Activated CD4-positive, alpha-beta memory T cell treated with anti-CD3 and anti-CD28 coated beads, Interleukin-2, amount 10 ng/mL, durations not matched to agents 7 days and 5 days (primary cell): ENCODE results near the gene RBBP8. TPM values are rescaled to one million over a fixed set of nuclear protein-coding genes. Genes with fewer than 3 reads are reported as not detected.
A peak's percentile ranks its signal among the peaks of the same experiment; 100 is the strongest.

Experiments used
- CTCF ChIA-PET: fragments of 350-600 bp; sonication (Branson Sonifier 250); formaldehyde crosslinking; loops from one replicate; lab custom pipeline; 2021; ENCODE audit warnings: antibody characterized with exemption, inconsistent platforms; lab: Charles Lee
- POLR2A ChIA-PET: fragments of 350-600 bp; sonication (Branson Sonifier 250); formaldehyde crosslinking; loops from one replicate; lab custom pipeline; 2021; ENCODE audit warnings: antibody characterized with exemption; lab: Charles Lee
- DNase-seq: peaks from one replicate; pipeline ENCODE4 v3.0.0-alpha.2; 2020
- H3K27ac Mint-ChIP-seq: one replicate; pipeline ENCODE4 v1.8.0; 2021; ENCODE audit warnings: mild to moderate bottlenecking, mixed read lengths
- H3K27me3 Mint-ChIP-seq: one replicate; pipeline ENCODE4 v1.8.0; 2021; ENCODE audit warnings: mixed read lengths
- H3K36me3 Mint-ChIP-seq: one replicate; pipeline ENCODE4 v1.8.0; 2021; ENCODE audit warnings: low read depth, mixed read lengths
- H3K4me1 Mint-ChIP-seq: one replicate; pipeline ENCODE4 v1.8.0; 2021; ENCODE audit warnings: mixed read lengths
- H3K4me3 Mint-ChIP-seq: one replicate; pipeline ENCODE4 v1.8.0; 2021; ENCODE audit warnings: mild to moderate bottlenecking, mixed read lengths
- H3K9me3 Mint-ChIP-seq: one replicate; pipeline ENCODE4 v1.8.0; 2021; ENCODE audit warnings: mixed read lengths
- total RNA-seq, 2 experiments: library from RNA; stranded (reverse); gene quantifications; one replicate each; pipeline ENCODE4 v1.2.3, GENCODE V29; 2021

Gene RBBP8
- total RNA-seq, 2 experiments from 2014 or later = 55.0 to 55.9 TPM

DNA sequence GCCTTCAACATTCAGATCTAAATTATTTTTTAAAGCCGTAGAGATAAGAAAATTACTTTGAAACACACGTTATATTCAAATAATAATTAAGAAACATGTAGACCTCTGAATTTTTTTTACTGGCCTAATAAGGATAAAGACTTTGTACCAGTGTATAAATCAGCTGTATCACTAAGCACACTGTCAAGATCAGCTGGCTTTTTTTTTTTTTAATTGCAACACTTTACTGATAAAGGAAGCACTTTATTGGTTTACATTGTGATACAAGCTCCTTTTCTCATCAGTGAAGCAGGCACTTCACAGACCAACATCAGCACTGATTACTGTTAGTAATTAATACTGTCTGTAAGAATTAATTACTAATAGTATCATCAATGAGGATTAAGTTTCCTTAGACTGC lies 88.5 kb downstream of the RBBP8 start:
- no peak overlapping the region for H3K27ac Mint-ChIP-seq
- no peak overlapping the region for H3K4me3 Mint-ChIP-seq

GRCh38 chr18:23032030-23032582 lies 99.0 kb downstream of the RBBP8 start:
- Mint-ChIP-seq H3K4me1 (peaks cover 2% of the 10 kb centered on the region), H3K36me3 (peaks cover 15% of the 10 kb centered on the region), H3K27ac (no peak overlapping the region), H3K27me3 (no peaks in the 10 kb centered on the region), H3K4me3 (no peak overlapping the region), H3K9me3 (no peaks in the 10 kb centered on the region)
- CTCF ChIA-PET = interaction anchor here (0.8 to 2.7 kb wide), 14 partner anchors 12 to 380 kb away, joined by 3 to 12 read pairs (median 4); partner anchors contain the start of gene CABLES1
- no peak for DNase-seq
- POLR2A ChIA-PET = no interaction called here

More for the DNA sequence above, 88.5 kb downstream of the RBBP8 start:
- Mint-ChIP-seq H3K9me3 (no peaks in the 10 kb centered on the region), H3K36me3 (peaks cover 41% of the 10 kb centered on the region), H3K4me1 (peaks cover 12% of the 10 kb centered on the region), H3K27me3 (no peaks in the 10 kb centered on the region)
- POLR2A ChIA-PET = interaction anchor here (0.9 to 1.5 kb wide), 2 partner anchors 21 to 88 kb away, joined by 3 to 5 read pairs; partner anchors contain the start of gene RBBP8
- CTCF ChIA-PET = no interaction called here
- DNase-seq = no peak

GRCh38 chr18:23033056-23033455 lies 99.9 kb downstream of the RBBP8 start:
- Mint-ChIP-seq H3K4me3 (no peak overlapping the region), H3K9me3 (no peaks in the 10 kb centered on the region), H3K4me1 (peaks cover 2% of the 10 kb centered on the region), H3K27me3 (no peaks in the 10 kb centered on the region), H3K27ac (no peak overlapping the region), H3K36me3 (peaks cover 7% of the 10 kb centered on the region)
- ChIA-PET CTCF (interaction anchor here (0.6 to 2.7 kb wide), 4 partner anchors 10 to 379 kb away, joined by 3 to 9 read pairs (median 4); no protein-coding TSS in a partner anchor), POLR2A (no interaction called here)
- no peak for DNase-seq

DNA sequence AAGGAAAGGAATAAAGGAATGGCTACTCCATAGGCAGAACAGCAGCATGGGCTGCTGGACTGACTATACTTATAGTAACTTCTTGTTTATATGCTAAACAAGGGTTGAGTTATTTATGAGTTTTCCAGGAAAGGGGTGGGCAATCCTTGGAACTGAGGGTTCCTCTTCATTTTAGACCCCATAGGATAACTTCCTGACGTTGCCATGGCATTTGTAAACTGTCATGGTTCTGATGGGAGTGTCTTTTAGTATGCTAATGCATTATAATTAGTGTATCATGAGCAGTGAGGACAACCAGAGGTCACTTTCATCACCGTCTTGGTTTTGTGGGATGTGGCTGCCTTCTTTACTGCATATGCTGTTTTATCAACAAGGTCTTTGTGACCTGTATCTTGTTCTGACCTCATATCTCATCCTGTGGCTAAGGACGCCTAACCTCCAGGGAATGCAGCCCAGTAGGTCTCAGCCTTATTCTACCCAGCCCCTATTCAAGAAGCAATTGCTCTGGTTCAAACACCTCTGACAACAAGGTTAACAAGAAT lies 103.6 kb downstream of the RBBP8 start:
- peaks cover 2% of the 10 kb centered on the region for H3K4me1 Mint-ChIP-seq
- no peak overlapping the region for H3K4me3 Mint-ChIP-seq
- no peak overlapping the region for H3K27ac Mint-ChIP-seq
- no peaks in the 10 kb centered on the region for H3K9me3 Mint-ChIP-seq
- CTCF ChIA-PET = no interaction called here
- POLR2A ChIA-PET = no interaction called here
- DNase-seq = no peak
- peaks cover 3% of the 10 kb centered on the region for H3K27me3 Mint-ChIP-seq
- H3K36me3 Mint-ChIP-seq = no peaks in the 10 kb centered on the region

DNA sequence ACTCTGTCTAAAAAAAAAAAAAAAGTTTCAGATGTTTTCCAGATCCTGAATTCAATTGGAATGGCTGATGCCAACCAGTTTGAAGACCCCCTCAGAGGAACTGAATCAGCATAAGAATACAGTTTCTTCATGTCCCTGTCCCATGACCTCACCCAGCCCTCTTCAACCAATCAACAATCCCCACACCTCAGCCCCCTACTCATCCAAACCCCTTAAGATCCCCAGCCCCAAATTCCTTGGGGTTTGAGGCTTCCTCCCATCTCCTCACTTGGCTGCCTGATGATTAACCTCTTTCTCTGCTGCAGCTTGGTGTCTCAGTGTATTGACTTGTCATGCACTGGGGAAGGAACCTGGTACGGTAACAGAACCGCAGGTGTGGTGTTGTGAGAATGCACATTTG lies 104.5 kb downstream of the RBBP8 start:
- H3K9me3 Mint-ChIP-seq = no peaks in the 10 kb centered on the region
- DNase-seq = no peak
- no peaks in the 10 kb centered on the region for H3K36me3 Mint-ChIP-seq
- no peak overlapping the region for H3K4me3 Mint-ChIP-seq
- peaks cover 3% of the 10 kb centered on the region for H3K27me3 Mint-ChIP-seq
- peaks cover 2% of the 10 kb centered on the region for H3K4me1 Mint-ChIP-seq
- CTCF ChIA-PET = no interaction called here
- POLR2A ChIA-PET = no interaction called here
- H3K27ac Mint-ChIP-seq = no peak overlapping the region

DNA sequence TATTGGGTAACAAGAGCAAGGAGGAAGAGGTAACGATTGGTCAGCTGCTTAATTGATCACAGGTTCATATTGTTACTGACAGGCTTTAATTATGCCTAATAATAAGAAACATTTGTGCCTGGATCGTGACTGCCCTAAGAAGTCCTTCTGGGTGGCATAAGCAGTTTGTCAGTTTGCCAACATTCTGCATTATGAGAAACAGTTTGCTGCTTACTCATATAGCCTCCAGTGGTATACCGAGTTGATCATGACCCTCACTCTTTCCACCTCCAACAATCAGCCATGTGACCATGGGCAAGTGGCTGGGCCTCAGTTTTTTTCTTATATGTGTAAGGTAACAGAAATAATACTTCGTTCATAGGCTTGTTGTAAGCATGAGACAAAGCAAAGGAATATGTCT lies 105.6 kb downstream of the RBBP8 start:
- ChIA-PET POLR2A (no interaction called here), CTCF (no interaction called here)
- DNase-seq = no peak
- H3K36me3 Mint-ChIP-seq = no peaks in the 10 kb centered on the region
- peaks cover 2% of the 10 kb centered on the region for H3K4me1 Mint-ChIP-seq
- H3K4me3 Mint-ChIP-seq = no peak overlapping the region
- no peak overlapping the region for H3K27ac Mint-ChIP-seq
- H3K9me3 Mint-ChIP-seq = no peaks in the 10 kb centered on the region
- peaks cover 3% of the 10 kb centered on the region for H3K27me3 Mint-ChIP-seq

DNA sequence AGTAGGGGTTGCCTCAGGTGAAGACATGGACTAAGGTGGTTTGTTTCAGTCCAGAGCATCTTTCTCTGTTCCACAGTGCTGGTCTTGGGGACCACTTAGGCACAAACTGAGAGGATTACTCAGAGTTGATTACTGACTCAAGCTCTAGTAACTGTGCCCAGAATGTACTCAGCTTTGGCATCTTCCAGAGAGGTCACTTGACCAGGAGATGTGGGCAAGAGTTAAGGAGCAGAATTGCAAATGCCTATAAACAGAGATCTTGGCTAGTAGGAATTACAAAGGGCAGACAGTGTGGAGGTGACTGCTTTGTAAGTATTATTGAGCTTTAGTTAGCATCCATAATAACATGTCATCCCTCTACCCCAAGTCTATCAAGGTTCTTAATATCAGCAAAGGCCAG lies 109.0 kb downstream of the RBBP8 start:
- H3K36me3 Mint-ChIP-seq = no peaks in the 10 kb centered on the region
- H3K27ac Mint-ChIP-seq = no peak overlapping the region
- H3K4me1 Mint-ChIP-seq = no peaks in the 10 kb centered on the region
- DNase-seq = no peak
- peaks cover 2% of the 10 kb centered on the region for H3K9me3 Mint-ChIP-seq
- H3K4me3 Mint-ChIP-seq = no peak overlapping the region
- ChIA-PET CTCF (no interaction called here), POLR2A (no interaction called here)
- peaks cover 3% of the 10 kb centered on the region for H3K27me3 Mint-ChIP-seq

DNA sequence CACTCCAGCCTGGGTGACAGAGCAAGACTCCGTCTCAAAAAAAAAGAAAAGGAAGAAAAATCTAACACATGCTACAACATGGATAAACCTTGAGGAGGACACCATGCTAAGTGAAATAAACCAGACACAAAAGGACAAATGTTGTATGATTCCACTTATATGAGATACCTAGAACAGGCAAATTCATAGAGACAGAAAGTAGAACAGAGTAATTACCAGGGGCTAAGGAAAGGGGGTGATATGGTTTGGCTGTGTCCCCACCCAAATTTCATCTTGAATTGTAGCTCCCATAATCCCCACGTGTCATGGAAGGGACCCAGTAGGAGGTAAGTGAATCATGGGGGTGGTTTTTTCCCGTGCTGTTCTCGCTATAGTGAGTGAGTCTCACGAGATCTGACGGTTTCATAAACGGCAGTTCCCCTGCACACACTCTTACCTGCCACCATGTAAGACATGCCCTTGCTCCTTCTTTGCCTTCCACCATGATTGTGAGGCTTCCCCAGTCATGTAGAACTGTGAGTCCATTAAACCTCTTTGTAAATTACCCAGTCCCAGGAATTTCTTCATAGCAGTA lies 110.8 kb downstream of the RBBP8 start:
- peaks cover 2% of the 10 kb centered on the region for H3K9me3 Mint-ChIP-seq
- no peaks in the 10 kb centered on the region for H3K36me3 Mint-ChIP-seq
- H3K27ac Mint-ChIP-seq = no peak overlapping the region
- no peaks in the 10 kb centered on the region for H3K4me1 Mint-ChIP-seq
- H3K4me3 Mint-ChIP-seq = no peak overlapping the region
- no peak for DNase-seq
- peaks cover 3% of the 10 kb centered on the region for H3K27me3 Mint-ChIP-seq
- POLR2A ChIA-PET = interaction anchor here (0.8 kb wide), 1 partner anchor 12 kb away, joined by 3 read pairs; no protein-coding TSS in a partner anchor
- CTCF ChIA-PET = no interaction called here

DNA sequence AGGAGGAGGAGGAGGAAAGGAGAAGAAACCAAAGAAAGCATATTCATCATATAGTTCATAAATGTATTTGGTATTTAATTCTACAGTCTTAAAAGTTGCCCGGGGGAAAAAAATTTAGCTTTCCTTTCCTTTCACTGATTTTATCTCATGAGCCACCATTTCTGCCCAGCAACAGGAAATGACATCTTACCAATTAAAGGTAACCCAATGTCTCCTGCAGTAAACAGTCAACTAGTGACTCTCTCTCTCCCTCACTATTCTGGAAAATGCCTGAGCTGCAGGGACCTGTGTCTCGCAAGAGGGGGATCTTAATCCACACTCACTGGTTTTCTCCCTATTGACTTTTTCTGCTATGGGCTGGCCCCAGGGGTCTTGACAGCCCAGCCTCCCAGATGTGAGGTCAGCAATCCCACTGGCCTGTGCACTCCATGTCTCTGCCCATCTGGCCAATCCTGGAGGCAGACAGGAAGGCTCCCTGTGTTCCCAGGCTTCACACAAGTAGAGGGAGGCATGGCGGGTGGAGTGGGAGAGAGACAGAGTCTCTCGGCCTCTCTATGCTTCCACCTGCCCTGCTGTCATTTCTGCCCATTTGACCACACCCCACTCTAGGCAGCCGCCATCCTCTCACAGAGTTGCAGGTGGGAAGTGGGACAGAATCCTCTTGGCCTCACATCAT lies 116.7 kb downstream of the RBBP8 start:
- H3K27me3 Mint-ChIP-seq = peaks cover 2% of the 10 kb centered on the region
- H3K4me1 Mint-ChIP-seq = peaks cover 16% of the 10 kb centered on the region
- H3K9me3 Mint-ChIP-seq = no peaks in the 10 kb centered on the region
- peak overlapping the region; percentile 52 for H3K27ac Mint-ChIP-seq
- peak; percentile 20 for DNase-seq
- no peaks in the 10 kb centered on the region for H3K36me3 Mint-ChIP-seq
- H3K4me3 Mint-ChIP-seq = no peak overlapping the region
- ChIA-PET POLR2A (interaction anchor here (0.8 to 1.0 kb wide), 2 partner anchors 21 to 404 kb away, joined by 3 read pairs; no protein-coding TSS in a partner anchor), CTCF (interaction anchor here (1.3 kb wide), 1 partner anchor 16 kb away, joined by 5 read pairs; no protein-coding TSS in a partner anchor)

DNA sequence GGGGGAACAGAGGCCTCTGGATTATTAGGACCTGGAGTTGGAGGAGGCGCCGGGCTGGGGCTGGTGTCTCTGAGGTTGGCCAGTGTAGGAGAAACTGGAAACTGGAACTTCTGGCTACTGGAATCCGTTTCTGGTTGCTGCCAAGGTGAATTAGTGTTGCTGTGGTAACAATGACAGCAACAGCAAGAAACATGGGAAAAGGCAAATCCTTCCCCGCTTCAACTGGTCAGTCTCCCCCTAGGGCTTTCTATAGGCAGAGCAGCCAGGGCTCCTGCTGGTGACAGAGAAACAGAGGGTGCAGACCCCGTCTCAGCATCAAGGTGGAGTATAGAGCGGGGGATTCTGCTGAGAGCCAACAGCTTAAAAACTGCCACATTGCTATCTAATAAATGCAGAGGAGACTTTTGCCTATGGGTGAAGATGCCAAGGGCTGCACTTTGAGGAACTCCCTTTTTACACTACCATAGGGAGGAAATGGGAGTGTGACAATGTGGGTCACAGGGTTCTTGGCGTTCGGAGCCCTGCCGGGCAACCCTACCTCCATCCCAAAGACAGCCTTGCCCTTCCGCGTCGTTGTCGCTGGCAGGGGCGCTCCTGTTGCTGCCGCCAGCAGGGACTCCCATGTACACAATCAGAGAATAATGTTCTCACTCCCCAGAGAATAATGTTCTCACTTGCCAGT lies 120.8 kb downstream of the RBBP8 start:
- ChIA-PET CTCF (no interaction called here), POLR2A (interaction anchor here (1.2 kb wide), 1 partner anchor 17 kb away, joined by 4 read pairs; no protein-coding TSS in a partner anchor)
- Mint-ChIP-seq H3K27ac (no peak overlapping the region), H3K36me3 (no peaks in the 10 kb centered on the region), H3K4me1 (peaks cover 16% of the 10 kb centered on the region), H3K9me3 (no peaks in the 10 kb centered on the region), H3K27me3 (peaks cover 21% of the 10 kb centered on the region), H3K4me3 (no peak overlapping the region)
- DNase-seq = no peak

DNA sequence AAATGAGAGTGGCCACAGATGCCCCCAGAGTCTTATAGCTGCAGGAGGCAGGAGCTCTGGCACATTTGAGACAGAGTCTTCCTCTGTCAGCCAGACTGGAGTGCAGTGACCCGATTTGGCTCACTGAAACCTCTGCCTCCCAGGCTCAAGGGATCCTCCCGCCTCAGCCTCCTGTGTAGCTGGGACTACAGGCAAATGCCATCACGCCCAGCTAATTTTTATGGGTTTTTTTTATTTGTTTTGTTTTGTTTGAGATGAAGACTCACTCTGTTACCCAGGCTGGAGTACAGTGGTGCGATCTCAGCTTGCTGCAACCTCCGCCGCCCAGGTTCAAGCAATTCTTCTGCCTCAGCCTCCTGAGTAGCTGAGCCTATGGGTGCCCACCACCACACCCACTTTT lies 121.4 kb downstream of the RBBP8 start:
- POLR2A ChIA-PET = interaction anchor here (1.2 kb wide), 1 partner anchor 16 kb away, joined by 4 read pairs; no protein-coding TSS in a partner anchor
- peaks cover 13% of the 10 kb centered on the region for H3K4me1 Mint-ChIP-seq
- no peaks in the 10 kb centered on the region for H3K36me3 Mint-ChIP-seq
- no peak overlapping the region for H3K4me3 Mint-ChIP-seq
- no peak overlapping the region for H3K27ac Mint-ChIP-seq
- CTCF ChIA-PET = no interaction called here
- peaks cover 26% of the 10 kb centered on the region for H3K27me3 Mint-ChIP-seq
- H3K9me3 Mint-ChIP-seq = no peaks in the 10 kb centered on the region
- DNase-seq = no peak

- ChIA-PET POLR2A (interaction anchor here (0.9 kb wide), 1 partner anchor 12 kb away, joined by 3 read pairs; no protein-coding TSS in a partner anchor), CTCF (no interaction called here)
- Mint-ChIP-seq H3K27ac (no peak overlapping the region), H3K9me3 (no peaks in the 10 kb centered on the region), H3K4me3 (no peak overlapping the region), H3K36me3 (no peaks in the 10 kb centered on the region), H3K27me3 (peaks cover 29% of the 10 kb centered on the region), H3K4me1 (no peaks in the 10 kb centered on the region)
- no peak for DNase-seq
These were observed 123.2 kb downstream of the RBBP8 start for GRCh38 chr18:23056315-23056714.
